HEK293 (cell line): ENCODE measurements around the gene ATP6V1F.

Experiments
- CTCF ChIA-PET: fragments of 350-600 bp; formaldehyde crosslinking; extraction: SDS; loops from one replicate; lab custom pipeline; 2021; ENCODE audit warnings: antibody characterized with exemption; lab: Yijun Ruan, JAX
- POLR2A ChIA-PET: fragments of 300-600 bp; formaldehyde crosslinking; extraction: SDS; loops from one replicate; lab custom pipeline; 2020; ENCODE audit warnings: antibody characterized with exemption, inconsistent platforms; lab: Yijun Ruan, JAX
- H3K27ac ChIP-seq: fragments of 200-500 bp; sonication (Bioruptor generic); 2 replicates; pipeline ENCODE4 v1.5.1; 2014; ENCODE audit warnings: low read depth, low read length, control low read depth, inconsistent platforms; ENCODE audit errors: extremely low read depth
- H3K36me3 ChIP-seq, 2 experiments: fragments of 200-500 bp in 1 of 2; sonication (Bioruptor generic) in 1 of 2; 1 replicate in 1 of 2; 2 replicates in 1 of 2; pipeline ENCODE4 v1.5.1; 2014 to 2017; ENCODE audit warnings: inconsistent platforms in 2 of 2, low read length in 2 of 2; ENCODE audit not compliant: control insufficient read depth in 2 of 2, insufficient read depth in 1 of 2
- H3K4me1 ChIP-seq: fragments of 200-500 bp; sonication (Bioruptor generic); 2 replicates; pipeline ENCODE4 v1.5.1; 2014; ENCODE audit warnings: mild to moderate bottlenecking, low read length, inconsistent platforms; ENCODE audit not compliant: control insufficient read depth, insufficient read depth
- H3K4me3 ChIP-seq: 2 replicates; pipeline ENCODE4 v1.5.1; 2011; ENCODE audit warnings: low read depth, mild to moderate bottlenecking, control low read depth, low read length, moderate library complexity
- H3K9me3 ChIP-seq: fragments of 200-500 bp; sonication (Bioruptor generic); 2 replicates; pipeline ENCODE4 v1.5.1; 2014; ENCODE audit warnings: low read depth, low read length, inconsistent platforms; ENCODE audit not compliant: control insufficient read depth, insufficient read depth
- GFI1B ChIP-seq: fragments of 450-650 bp; formaldehyde crosslinking; IDR thresholded peaks from 2 replicates; pipeline ENCODE4 v1.5.1; 2016; ENCODE audit warnings: missing biosample characterization, missing genetic modification characterization
- GLI2 ChIP-seq: fragments of 450-650 bp; formaldehyde crosslinking; IDR thresholded peaks from 2 replicates; pipeline ENCODE4; 2017; ENCODE audit warnings: missing biosample characterization, missing genetic modification characterization, low read depth, borderline replicate concordance
- PBX3 ChIP-seq: sonication (generic); formaldehyde crosslinking; IDR thresholded peaks from 2 replicates; pipeline ENCODE4 v1.8.1; 2022; ENCODE audit warnings: mild to moderate bottlenecking, moderate library complexity, missing genetic modification reagents
- PRDM4 ChIP-seq: fragments of 450-650 bp; formaldehyde crosslinking; IDR thresholded peaks from 2 replicates; pipeline ENCODE4 v1.5.1; 2017; ENCODE audit warnings: missing biosample characterization, missing genetic modification characterization
- PRDM6 ChIP-seq: fragments of 450-650 bp; formaldehyde crosslinking; IDR thresholded peaks from 2 replicates; pipeline ENCODE4 v1.5.1; 2017; ENCODE audit warnings: missing biosample characterization, missing genetic modification characterization
- REST ChIP-seq: fragments of 450-650 bp; formaldehyde crosslinking; IDR thresholded peaks from 2 replicates; pipeline ENCODE4 v1.5.1; 2016; ENCODE audit warnings: missing biosample characterization, missing genetic modification characterization
- SETDB1 ChIP-seq: IDR thresholded peaks from one replicate; pipeline ENCODE4 v1.6.1; 2017; ENCODE audit warnings: mild to moderate bottlenecking, low read length, moderate library complexity, mixed read lengths; ENCODE audit not compliant: insufficient read length
- ZBTB21 ChIP-seq: fragments of 450-650 bp; formaldehyde crosslinking; IDR thresholded peaks from 2 replicates; pipeline ENCODE4 v1.5.1; 2017; ENCODE audit warnings: missing biosample characterization, missing genetic modification characterization
- ZBTB8A ChIP-seq: fragments of 450-650 bp; formaldehyde crosslinking; IDR thresholded peaks from 2 replicates; pipeline ENCODE4 v1.5.1; 2016; ENCODE audit warnings: missing biosample characterization, missing genetic modification characterization
- ZNF140 ChIP-seq: fragments of 450-650 bp; formaldehyde crosslinking; IDR thresholded peaks from 2 replicates; pipeline ENCODE4 v1.5.1; 2016; ENCODE audit warnings: missing biosample characterization, missing genetic modification characterization
- ZNF175 ChIP-seq: fragments of 450-650 bp; formaldehyde crosslinking; IDR thresholded peaks from 2 replicates; pipeline ENCODE4 v1.5.1; 2016; ENCODE audit warnings: missing biosample characterization, missing genetic modification characterization
- ZNF26 ChIP-seq: fragments of 450-650 bp; formaldehyde crosslinking; IDR thresholded peaks from 2 replicates; pipeline ENCODE4 v1.5.1; 2016; ENCODE audit warnings: missing biosample characterization, missing genetic modification characterization
- ZNF280D ChIP-seq: fragments of 450-650 bp; formaldehyde crosslinking; IDR thresholded peaks from 2 replicates; pipeline ENCODE4 v1.5.1; 2016; ENCODE audit warnings: missing biosample characterization, missing genetic modification characterization
- ZNF350 ChIP-seq: fragments of 450-650 bp; formaldehyde crosslinking; IDR thresholded peaks from 2 replicates; pipeline ENCODE4 v1.5.0; 2017; ENCODE audit warnings: missing biosample characterization, mild to moderate bottlenecking, missing genetic modification characterization
- ZNF433 ChIP-seq: fragments of 450-650 bp; formaldehyde crosslinking; IDR thresholded peaks from 2 replicates; pipeline ENCODE4 v1.5.1; 2016; ENCODE audit warnings: missing biosample characterization, missing genetic modification characterization, low read depth
- ZNF558 ChIP-seq: fragments of 450-650 bp; formaldehyde crosslinking; IDR thresholded peaks from 2 replicates; pipeline ENCODE4 v1.5.1; 2016; ENCODE audit warnings: missing biosample characterization, missing genetic modification characterization
- ZNF626 ChIP-seq: fragments of 450-650 bp; sonication (Bioruptor Pico); formaldehyde crosslinking; IDR thresholded peaks from 2 replicates; pipeline ENCODE4 v1.5.1; 2018; ENCODE audit warnings: missing biosample characterization, missing genetic modification characterization, inconsistent platforms

ATP6V1F gene

GRCh38 chr7:128894101-128894440, 31.4 kb downstream of the ATP6V1F start:
- ChIA-PET POLR2A (no interaction called here), CTCF (interaction anchor here (1.0 kb wide), 1 partner anchor 11 kb away, joined by 6 read pairs; no protein-coding TSS in a partner anchor)
- no peaks in the 10 kb centered on the region for H3K4me1 ChIP-seq
- no peak overlapping the region for H3K4me3 ChIP-seq
- H3K9me3 ChIP-seq: no peaks in the 10 kb centered on the region
- H3K27ac ChIP-seq: no peak overlapping the region
- H3K36me3 ChIP-seq: no peaks in the 10 kb centered on the region
- TF ChIP-seq ZNF175 (tag by site-specific recombination): no peak
- no peak for TF ChIP-seq ZNF350 (tag by site-specific recombination)
- TF ChIP-seq PRDM6 (tag by site-specific recombination): no peak
- TF ChIP-seq REST (tag by site-specific recombination): no peak
- TF ChIP-seq PRDM4 (tag by site-specific recombination): no peak

- Histone ChIP-seq H3K4me3 (no peak overlapping the region), H3K9me3 (no peaks in the 10 kb centered on the region), H3K27ac (no peak overlapping the region), H3K36me3 (no peaks in the 10 kb centered on the region), H3K4me1 (no peaks in the 10 kb centered on the region)
- CTCF ChIA-PET: interaction anchor here (1.5 kb wide), 1 partner anchor 12 kb away, joined by 4 read pairs; no protein-coding TSS in a partner anchor
- TF ChIP-seq GFI1B (tag by site-specific recombination): no peak
- POLR2A ChIA-PET: no interaction called here
These were observed 32.7 kb downstream of the ATP6V1F start for GRCh38 chr7:128895320-128895719.

GRCh38 chr7:128899392-128899791, 36.7 kb downstream of the ATP6V1F start:
- Histone ChIP-seq H3K36me3 (no peaks in the 10 kb centered on the region), H3K27ac (no peak overlapping the region), H3K4me1 (no peaks in the 10 kb centered on the region), H3K9me3 (no peaks in the 10 kb centered on the region), H3K4me3 (no peak overlapping the region)
- CTCF ChIA-PET: interaction anchor here (0.7 to 2.1 kb wide), 4 partner anchors 16 to 192 kb away, joined by 4 to 9 read pairs (median 4); no protein-coding TSS in a partner anchor
- POLR2A ChIA-PET: no interaction called here
- no peak for TF ChIP-seq PBX3 (CRISPR knock-in tag)
- TF ChIP-seq ZNF26: 0 out of 2 replicates have a peak, but pooled peaks have one; percentile 38
- TF ChIP-seq ZNF433 (tag by site-specific recombination): no peak
- no peak for TF ChIP-seq GLI2 (tag by site-specific recombination)
- TF ChIP-seq ZNF626: peak; percentile 86; the same call in 1 of the 2 replicates
- no peak for TF ChIP-seq ZBTB8A (tag by site-specific recombination)
- TF ChIP-seq SETDB1: peak; percentile 97
- TF ChIP-seq ZBTB21 (tag by site-specific recombination): no peak
- TF ChIP-seq ZNF140 (tag by site-specific recombination): no peak
- TF ChIP-seq ZNF558 (tag by site-specific recombination): peak; percentile 43; the same call in 1 of the 2 replicates
- 0 out of 2 replicates have a peak, but pooled peaks have one; percentile 22 for TF ChIP-seq ZNF280D
